RWPE2 (cell line): ENCODE data around the gene ERMAP.

Source experiments
- ATAC-seq: fragments of 200-7000 bp; cut with Tn5 transposase; 3 replicates; pipeline ENCODE4 v1.9.1; 2021; ENCODE audit warnings: low read depth
- DNase-seq: peaks from one replicate; pipeline ENCODE4 v3.0.0-alpha.2; 2020; ENCODE audit warnings: low spot score
- H3K27ac ChIP-seq: fragments of 450-650 bp; 2 replicates; pipeline ENCODE4 v1.5.1; 2017; ENCODE audit warnings: mild to moderate bottlenecking; ENCODE audit not compliant: poor library complexity, severe bottlenecking
- H3K27me3 ChIP-seq: fragments of 250-450 bp; sonication (Bioruptor Pico); 2 replicates; pipeline ENCODE4 v1.5.1; 2021; ENCODE audit warnings: mild to moderate bottlenecking, moderate library complexity; ENCODE audit not compliant: insufficient read depth, poor library complexity, severe bottlenecking
- H3K36me3 ChIP-seq: fragments of 250-450 bp; sonication (Bioruptor Pico); 2 replicates; pipeline ENCODE4 v1.5.1; 2020; ENCODE audit warnings: low read depth, mild to moderate bottlenecking, moderate library complexity
- H3K4me1 ChIP-seq: fragments of 250-450 bp; sonication (Bioruptor Pico); 2 replicates; pipeline ENCODE4 v1.5.1; 2021; ENCODE audit warnings: mild to moderate bottlenecking, moderate library complexity; ENCODE audit not compliant: insufficient read depth, poor library complexity, severe bottlenecking
- H3K4me3 ChIP-seq: fragments of 250-450 bp; sonication (Bioruptor Pico); 2 replicates; pipeline ENCODE4 v1.5.1; 2021; ENCODE audit warnings: mild to moderate bottlenecking, moderate library complexity; ENCODE audit not compliant: severe bottlenecking
- H3K9me3 ChIP-seq: fragments of 250-450 bp; sonication (Bioruptor Pico); 2 replicates; pipeline ENCODE4 v1.5.1; 2021; ENCODE audit warnings: mild to moderate bottlenecking, moderate library complexity; ENCODE audit not compliant: severe bottlenecking
- CTCF ChIP-seq: fragments of 450-650 bp; IDR thresholded peaks from one replicate; pipeline ENCODE4 v1.5.1; 2017; ENCODE audit warnings: mild to moderate bottlenecking, moderate library complexity; ENCODE audit not compliant: poor library complexity, severe bottlenecking

ERMAP gene

DNA sequence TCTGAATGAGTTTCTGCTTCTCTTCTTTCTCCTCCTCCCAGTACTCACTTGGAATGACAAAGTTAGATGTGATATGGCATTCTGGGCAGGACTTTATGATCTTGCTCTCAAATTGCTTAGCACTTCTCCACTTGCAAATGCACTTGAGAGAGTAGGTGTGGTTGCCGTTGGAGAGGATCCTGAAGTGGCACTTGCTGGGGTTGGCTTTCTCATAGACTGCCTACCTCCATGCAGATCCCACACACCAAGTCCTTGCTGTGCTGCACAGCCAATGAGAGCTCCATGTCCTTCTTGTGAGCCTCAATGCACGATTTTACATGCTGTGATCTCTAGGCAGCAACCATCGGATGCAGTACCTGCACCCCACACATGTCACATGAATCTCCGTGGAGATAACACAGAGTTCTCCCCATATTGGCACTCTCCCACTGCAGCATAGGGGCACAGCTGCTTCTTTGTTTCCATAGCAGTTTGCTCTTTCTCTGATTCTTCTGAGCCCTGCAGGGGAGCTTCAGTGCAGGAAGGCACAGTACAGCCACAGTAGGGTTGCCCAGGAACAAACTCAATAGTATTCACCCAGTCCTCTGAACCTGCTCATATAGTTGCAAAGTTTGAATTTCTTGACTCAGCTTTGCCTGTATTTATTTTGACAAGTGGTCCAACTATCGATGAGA is 74.7 kb downstream of the ERMAP start:
- H3K9me3 ChIP-seq, result no peaks in the 10 kb centered on the region
- H3K36me3 ChIP-seq, result no peaks in the 10 kb centered on the region
- no peak overlapping the region for H3K27ac ChIP-seq
- no peak overlapping the region for H3K4me3 ChIP-seq
- no peaks in the 10 kb centered on the region for H3K4me1 ChIP-seq
- no peaks in the 10 kb centered on the region for H3K27me3 ChIP-seq
- ATAC-seq (no peak), DNase-seq (no peak)
- TF ChIP-seq CTCF, result no peak
